HUDEP-2 (cell line): ENCODE measurements around the gene DOCK8.
A peak's percentile ranks its signal among the peaks of the same experiment; 100 is the strongest.

Experiments
- DNase-seq, 76 experiments: peaks; one replicate each; lab custom pipeline; 2025; ENCODE audit not compliant: unreplicated experiment in 76 of 76; lab: John Stamatoyannopoulos, UW

DOCK8 gene

DNA sequence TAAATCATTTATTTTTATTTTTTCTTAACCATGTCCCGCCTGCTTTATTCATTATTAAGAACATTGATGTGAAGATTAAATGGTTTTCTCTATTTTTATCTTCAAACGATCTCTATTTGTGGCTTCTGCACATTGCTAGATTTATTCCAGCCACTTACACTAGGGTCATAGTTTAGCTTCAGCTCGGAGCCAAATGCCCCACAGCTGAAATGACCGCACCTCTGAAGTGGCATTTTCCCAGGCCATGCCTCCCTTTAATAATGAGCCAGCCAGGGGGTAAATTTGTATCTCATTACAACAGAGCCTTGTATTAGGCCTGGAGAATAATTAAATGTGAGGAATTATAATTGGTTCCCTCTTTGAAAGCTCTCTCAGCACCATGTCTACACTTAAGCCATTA lies 89.4 kb downstream of the DOCK8 start:
- no peak for DNase-seq

GRCh38 chr9:304519-305185 lies 90.0 kb downstream of the DOCK8 start:
- DNase-seq = no peak

DNA sequence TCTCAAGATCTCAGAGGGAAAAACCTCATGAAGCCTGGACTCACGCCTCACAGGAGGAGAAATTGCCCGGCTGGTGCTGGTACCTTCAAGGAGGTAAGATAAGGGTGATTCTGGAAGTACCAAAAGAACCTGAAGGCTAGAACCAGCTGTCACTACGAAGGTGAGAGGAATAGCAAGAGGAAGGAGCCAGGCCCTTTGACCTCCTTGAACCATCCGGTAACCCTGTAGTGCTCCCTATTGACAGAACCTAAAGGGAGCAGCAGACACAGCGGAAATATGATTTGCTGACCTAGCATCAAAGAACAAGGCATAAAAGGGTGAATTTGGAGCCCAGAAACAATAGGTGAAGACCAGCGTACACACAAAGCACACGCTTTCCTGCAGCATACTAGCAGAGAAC lies 92.2 kb downstream of the DOCK8 start:
- peak in 56 of 76 experiments; percentile 6 to 75 (median 35) for DNase-seq

DNA sequence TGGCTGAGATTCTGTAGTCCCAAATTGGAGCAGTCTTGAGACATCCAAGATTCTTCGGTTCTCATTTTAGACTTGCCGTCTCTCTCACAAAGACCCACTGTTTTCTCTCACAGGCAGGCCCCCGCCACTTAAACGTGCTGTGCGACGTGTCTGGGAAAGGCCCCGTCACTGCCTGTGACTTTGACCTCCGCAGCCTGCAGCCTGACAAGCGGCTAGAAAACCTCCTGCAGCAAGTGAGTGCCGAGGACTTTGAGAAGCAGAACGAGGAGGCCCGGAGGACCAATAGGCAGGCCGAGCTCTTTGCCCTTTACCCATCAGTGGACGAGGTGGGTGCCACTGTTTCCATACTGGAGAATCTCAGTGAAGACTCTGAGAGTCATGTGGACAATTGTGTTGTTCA lies 97.2 kb downstream of the DOCK8 start:
- no peak for DNase-seq

- peak in 2 of 76 experiments; percentile 6 to 20 for DNase-seq
These were observed 98.1 kb downstream of the DOCK8 start for GRCh38 chr9:312596-313320.

- DNase-seq = no peak
These were observed 101.8 kb downstream of the DOCK8 start for GRCh38 chr9:316382-316965.

GRCh38 chr9:318646-319045 lies 104.0 kb downstream of the DOCK8 start:
- DNase-seq = no peak

- DNase-seq = no peak
These were observed 110.3 kb downstream of the DOCK8 start for GRCh38 chr9:324971-325370.

- no peak for DNase-seq
These were observed 112.0 kb downstream of the DOCK8 start for GRCh38 chr9:326667-327066.

GRCh38 chr9:328453-328852 lies 113.8 kb downstream of the DOCK8 start:
- no peak for DNase-seq

GRCh38 chr9:331197-331596 lies 116.5 kb downstream of the DOCK8 start:
- DNase-seq = no peak

- no peak for DNase-seq
These were observed 120.7 kb downstream of the DOCK8 start for GRCh38 chr9:335373-335772.

DNA sequence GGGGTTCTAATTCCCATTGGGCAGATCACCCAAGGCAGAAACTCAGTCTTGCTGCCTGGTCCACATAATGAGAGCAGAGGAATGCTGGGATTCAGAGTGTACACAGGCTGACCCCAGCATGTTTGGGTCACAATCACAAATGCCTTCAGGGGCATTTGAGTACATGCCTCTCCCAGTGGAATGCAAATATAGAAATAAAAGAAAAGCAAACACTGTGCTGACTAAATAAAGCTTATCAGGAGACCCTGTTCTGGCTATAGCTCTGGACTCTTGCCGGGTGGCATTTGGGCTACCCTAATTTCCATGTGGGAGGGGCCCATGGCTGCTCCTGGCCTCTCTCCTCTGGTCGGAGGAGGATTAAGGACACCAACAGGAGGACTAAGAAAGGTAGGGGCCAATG lies 121.4 kb downstream of the DOCK8 start:
- DNase-seq = no peak

DNA sequence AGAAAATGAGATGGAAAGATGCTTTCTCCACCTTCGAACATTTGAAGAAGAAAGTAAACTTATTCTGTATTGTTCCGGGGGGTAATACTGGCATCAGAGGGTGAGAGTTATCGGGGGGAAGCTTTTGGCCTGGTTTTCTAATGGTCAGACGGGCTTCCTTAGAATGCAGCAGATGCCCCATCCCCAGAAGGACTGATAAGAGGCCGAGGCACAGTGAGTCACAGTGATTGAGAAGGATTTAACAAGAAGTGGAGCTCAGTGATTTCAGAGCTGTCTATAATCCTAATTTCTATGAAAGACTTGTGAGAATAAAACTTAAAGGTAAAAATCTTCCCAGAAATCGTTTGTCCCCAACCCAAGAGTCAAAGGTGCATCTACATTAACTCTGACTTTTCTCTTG lies 123.9 kb downstream of the DOCK8 start:
- no peak for DNase-seq

DNA sequence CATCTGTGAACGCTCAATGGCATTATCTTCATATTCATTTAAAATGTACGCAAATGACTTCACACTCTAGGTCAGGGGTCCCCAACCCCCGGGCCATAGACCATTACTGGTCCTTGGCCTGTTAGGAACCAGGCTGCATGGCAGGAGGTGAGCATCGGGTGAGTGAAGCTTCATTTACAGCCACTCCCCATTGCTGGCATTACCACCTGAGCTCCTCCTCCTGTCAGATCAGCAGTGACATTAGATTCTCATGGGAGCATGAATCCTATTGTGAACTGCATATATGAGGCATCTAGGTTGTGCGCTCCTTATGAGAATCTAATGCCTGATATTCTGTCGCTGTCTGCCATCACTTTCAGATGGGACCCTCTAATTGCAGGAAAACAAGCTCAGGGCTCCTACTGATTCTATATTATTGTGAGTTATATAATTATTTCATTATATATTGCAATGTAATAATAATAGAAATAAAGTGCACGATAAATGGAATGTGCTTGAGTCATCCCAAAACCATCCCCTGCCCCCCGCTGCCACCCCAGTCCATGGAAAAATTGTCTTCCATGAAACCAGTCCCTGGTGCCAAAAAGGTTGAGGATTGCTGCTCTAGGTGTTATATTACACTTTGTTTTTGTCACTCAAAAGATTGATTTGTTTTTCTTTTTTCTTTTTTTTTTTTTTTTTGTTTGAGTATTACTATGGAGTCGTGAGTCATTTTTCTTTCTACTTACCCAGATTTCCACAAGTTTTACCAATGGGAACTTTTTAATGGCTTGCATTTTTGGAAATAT lies 127.2 kb downstream of the DOCK8 start:
- no peak for DNase-seq

DNA sequence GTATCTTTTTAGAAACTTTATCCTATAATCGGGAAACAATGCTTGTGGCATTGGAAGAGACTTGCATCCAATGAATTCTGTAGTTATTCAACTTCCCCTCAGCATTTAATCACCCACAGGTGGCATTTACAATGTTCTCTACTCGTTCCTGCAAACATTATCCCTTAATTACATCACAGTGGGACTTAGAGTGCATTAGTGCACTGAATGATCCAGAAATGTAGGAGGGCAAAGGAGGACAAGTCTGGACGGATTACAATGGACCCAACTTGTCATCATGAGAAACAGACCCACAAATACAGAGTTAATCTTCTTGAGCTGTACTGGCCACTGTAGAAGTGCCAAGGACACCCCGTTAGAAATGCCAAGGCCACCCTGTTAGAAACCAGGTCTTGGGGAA lies 129.1 kb downstream of the DOCK8 start:
- no peak for DNase-seq

DNA sequence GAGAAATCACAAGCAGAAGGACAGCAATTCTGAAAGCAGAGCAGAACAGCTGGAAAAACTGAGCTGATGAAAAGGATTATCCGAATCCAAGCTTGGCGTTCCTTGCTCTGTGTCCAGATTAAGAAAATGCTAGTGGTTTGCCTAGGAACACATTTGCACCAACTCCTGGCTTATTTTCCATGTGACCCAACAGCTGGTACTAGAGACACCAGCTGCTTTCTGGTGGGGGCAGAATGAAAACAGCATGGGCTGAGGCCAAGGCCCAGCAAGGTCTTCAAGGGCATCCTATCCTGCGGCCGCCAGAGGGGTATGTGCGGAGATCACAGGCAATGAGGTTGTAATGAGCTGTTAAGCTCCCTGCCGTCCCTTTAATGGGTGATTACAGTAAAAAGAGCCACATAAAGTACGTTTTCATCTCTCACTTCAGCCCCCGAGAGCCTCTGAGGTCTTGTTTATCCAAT lies 131.5 kb downstream of the DOCK8 start:
- no peak for DNase-seq

DNA sequence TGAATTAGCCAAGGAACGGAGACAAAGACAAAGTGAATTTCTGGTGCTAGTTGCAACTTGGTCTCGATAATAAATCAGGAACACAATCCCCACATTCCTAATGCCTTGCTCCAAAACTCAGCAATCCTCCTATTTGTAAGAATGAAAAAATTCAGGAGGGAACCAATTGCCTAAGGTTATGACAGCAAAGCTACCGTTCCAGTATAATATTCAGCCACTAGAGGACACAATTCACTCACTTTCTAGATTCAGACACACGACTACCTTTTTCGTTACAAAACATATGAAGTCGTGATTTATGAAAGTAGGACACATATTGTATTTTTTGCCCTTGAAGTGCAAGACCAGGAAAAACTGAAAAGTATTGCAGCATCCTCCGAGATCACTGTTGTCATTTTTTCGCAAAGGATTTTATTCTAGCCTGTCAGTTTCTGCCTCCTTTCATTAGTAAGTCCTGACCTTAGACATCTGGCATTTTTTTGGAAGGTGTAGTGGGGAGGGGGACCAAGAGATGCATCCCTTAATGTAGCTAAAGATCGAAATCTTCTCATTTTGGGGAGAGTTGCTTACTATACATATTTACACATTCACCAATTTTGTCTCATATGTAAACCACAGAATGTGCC lies 133.1 kb downstream of the DOCK8 start:
- DNase-seq = peak in 3 of 76 experiments; percentile 1 to 13 (median 1)

- no peak for DNase-seq
These were observed 135.7 kb downstream of the DOCK8 start for GRCh38 chr9:350384-350783.

GRCh38 chr9:351916-352315 lies 137.3 kb downstream of the DOCK8 start:
- DNase-seq = no peak

- no peak for DNase-seq
These were observed 138.4 kb downstream of the DOCK8 start for GRCh38 chr9:353077-353476.
